Neutrophil (primary cell): ENCODE data around the gene BAIAP3.

ENCODE experiments used
- H3K27ac ChIP-seq: fragments of 200-600 bp; sonication (generic); 2 replicates; pipeline ENCODE4 v1.5.1; 2016; ENCODE audit warnings: mild to moderate bottlenecking, moderate library complexity
- H3K27me3 ChIP-seq: fragments of 200-600 bp; sonication (generic); 2 replicates; pipeline ENCODE4 v1.6.0; 2016; ENCODE audit warnings: mild to moderate bottlenecking
- H3K36me3 ChIP-seq: fragments of 200-600 bp; sonication (generic); 2 replicates; pipeline ENCODE4 v1.5.1; 2017
- H3K4me1 ChIP-seq, 2 experiments: fragments of 200-600 bp in 1 of 2; sonication (generic) in 1 of 2; 1 replicate in 1 of 2; 2 replicates in 1 of 2; pipeline versions ENCODE4 v1.5.1 to v1.6.1; 2013 to 2016; ENCODE audit warnings: low read depth in 1 of 2, low read length in 1 of 2, mild to moderate bottlenecking in 1 of 2, moderate library complexity in 1 of 2; ENCODE audit not compliant: control insufficient read depth in 1 of 2, insufficient read depth in 1 of 2
- H3K4me3 ChIP-seq, 2 experiments: fragments of 200-600 bp in 1 of 2; sonication (generic) in 1 of 2; 1 replicate in 1 of 2; 2 replicates in 1 of 2; pipeline ENCODE4 v1.5.1; 2013 to 2016; ENCODE audit warnings: low read depth in 1 of 2, low read length in 1 of 2, mild to moderate bottlenecking in 1 of 2, moderate library complexity in 1 of 2
- H3K9me3 ChIP-seq: fragments of 200-600 bp; sonication (generic); 2 replicates; pipeline ENCODE4 v1.5.1; 2016
- TF ChIP-seq, protein P1 (sequence below): fragments of 200-600 bp; sonication (generic); IDR thresholded peaks from 2 replicates; pipeline ENCODE4 v1.5.1; 2016; ENCODE audit warnings: antibody characterized with exemption

The BAIAP3 gene

DNA sequence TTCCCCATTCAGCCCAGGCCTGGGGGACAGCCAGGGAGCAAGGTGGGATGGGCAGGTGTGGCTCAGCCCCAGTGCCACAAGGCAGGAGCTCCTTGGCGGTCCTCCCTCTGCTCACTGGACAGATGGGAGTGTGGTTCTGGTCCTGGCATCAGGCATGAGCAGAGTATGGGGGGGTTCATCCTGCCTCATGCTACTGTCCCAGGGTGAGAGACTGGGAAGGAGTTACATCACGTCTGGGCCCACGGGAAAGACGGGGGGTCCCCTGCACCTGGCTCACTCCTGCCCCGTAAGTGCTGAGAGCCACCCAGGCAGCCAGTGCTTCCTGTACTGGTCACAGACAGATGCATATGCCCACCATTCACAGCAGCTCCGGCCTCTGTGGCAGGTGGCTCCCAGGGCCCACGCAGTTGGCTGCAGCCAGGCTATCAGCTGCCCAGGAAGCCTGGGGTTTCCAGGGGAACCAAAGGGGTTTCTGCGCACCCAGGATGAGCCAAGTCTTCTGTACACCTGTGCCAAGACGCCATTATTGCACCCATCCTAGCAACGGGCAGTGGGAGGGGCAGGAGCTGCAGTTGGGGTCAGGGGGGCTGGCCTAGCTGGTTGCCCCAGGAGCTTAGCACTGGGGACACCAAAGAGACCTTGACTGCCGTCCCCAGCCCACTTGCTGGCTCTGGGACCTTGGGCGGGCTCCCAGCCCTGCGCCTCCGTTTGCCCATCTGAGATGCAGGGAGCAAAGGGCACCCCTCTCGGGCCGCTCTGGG is 1.9 kb downstream of the BAIAP3 start:
- H3K9me3 ChIP-seq = no peaks in the 10 kb centered on the region
- peaks cover 12 to 29% of the 10 kb centered on the region in 2 experiments for H3K4me1 ChIP-seq
- no peak overlapping the region for H3K27ac ChIP-seq
- no peak overlapping the region for H3K4me3 ChIP-seq
- no peaks in the 10 kb centered on the region for H3K36me3 ChIP-seq
- H3K27me3 ChIP-seq = peaks cover 90% of the 10 kb centered on the region
- TF ChIP-seq, protein P1, sequence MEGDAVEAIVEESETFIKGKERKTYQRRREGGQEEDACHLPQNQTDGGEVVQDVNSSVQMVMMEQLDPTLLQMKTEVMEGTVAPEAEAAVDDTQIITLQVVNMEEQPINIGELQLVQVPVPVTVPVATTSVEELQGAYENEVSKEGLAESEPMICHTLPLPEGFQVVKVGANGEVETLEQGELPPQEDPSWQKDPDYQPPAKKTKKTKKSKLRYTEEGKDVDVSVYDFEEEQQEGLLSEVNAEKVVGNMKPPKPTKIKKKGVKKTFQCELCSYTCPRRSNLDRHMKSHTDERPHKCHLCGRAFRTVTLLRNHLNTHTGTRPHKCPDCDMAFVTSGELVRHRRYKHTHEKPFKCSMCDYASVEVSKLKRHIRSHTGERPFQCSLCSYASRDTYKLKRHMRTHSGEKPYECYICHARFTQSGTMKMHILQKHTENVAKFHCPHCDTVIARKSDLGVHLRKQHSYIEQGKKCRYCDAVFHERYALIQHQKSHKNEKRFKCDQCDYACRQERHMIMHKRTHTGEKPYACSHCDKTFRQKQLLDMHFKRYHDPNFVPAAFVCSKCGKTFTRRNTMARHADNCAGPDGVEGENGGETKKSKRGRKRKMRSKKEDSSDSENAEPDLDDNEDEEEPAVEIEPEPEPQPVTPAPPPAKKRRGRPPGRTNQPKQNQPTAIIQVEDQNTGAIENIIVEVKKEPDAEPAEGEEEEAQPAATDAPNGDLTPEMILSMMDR = no peak

DNA sequence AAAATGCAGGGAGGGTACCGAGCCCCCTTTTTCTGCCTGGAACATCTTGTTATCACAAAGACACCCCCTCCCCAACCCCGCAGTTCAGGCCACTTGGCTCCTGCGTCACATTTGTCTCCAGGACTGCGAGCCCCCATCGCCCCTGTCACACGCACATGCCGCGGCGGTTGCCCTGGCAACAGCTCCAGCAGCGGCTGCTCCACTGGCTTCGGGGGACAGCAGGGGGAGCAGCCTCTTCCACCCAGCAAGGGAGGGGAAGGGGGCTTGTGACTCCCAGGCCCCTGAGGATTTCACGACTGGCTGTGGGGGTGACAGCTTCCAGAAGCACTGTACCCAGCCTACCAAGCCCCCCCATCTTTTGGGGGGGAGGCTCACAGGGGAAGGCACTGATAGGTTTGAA is 2.6 kb downstream of the BAIAP3 start:
- H3K36me3 ChIP-seq = no peaks in the 10 kb centered on the region
- TF ChIP-seq, protein P1 = no peak
- H3K27me3 ChIP-seq = peaks cover 90% of the 10 kb centered on the region
- no peaks in the 10 kb centered on the region for H3K9me3 ChIP-seq
- no peak overlapping the region for H3K4me3 ChIP-seq
- H3K27ac ChIP-seq = no peak overlapping the region
- peaks cover 12 to 26% of the 10 kb centered on the region in 2 experiments for H3K4me1 ChIP-seq

DNA sequence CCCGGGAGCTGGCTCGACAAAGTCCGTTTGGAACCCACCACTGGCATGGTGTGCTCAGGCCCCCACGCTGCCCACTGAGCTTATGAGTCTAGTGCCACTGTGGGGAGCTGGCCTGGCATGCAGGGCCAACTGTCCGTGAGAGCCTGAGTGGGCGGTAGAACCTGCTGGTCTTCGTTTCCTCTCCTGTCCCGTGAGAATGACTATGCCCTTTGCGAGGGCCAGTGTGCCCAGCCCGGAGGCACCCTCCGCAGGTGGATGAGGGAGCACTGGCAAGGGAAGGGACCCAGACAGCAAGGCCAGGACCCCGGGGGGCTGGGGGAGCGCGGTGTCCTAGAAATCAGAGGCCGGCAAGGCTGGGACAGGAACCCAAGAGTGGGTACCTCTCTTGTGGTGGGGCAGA is 3.2 kb downstream of the BAIAP3 start:
- Histone ChIP-seq H3K4me1 (peaks cover 9 to 25% of the 10 kb centered on the region in 2 experiments), H3K9me3 (no peaks in the 10 kb centered on the region), H3K27ac (no peak overlapping the region), H3K27me3 (peaks cover 89% of the 10 kb centered on the region), H3K36me3 (no peaks in the 10 kb centered on the region), H3K4me3 (no peak overlapping the region)
- TF ChIP-seq, protein P1 = no peak

DNA sequence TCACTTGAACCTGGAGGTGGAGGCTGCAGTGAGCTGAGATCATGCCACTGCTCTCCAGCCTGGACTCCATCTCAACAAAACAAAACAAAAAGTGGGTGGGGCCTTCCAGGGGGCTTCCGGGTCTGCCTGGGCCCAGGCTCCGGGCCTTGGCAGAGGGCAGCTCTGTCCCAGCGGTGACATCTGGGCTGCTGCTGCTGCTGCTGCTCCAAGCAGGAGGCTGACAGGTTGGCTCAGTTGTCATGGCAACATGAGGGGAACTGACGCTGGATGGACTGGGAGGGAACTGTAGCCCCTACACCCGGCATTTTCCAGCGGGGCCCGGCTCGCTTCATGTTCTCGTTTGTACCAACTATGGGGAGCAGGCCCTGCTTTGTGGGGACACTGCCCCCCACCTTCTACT is 4.0 kb downstream of the BAIAP3 start:
- H3K27ac ChIP-seq = no peak overlapping the region
- H3K36me3 ChIP-seq = no peaks in the 10 kb centered on the region
- no peaks in the 10 kb centered on the region for H3K9me3 ChIP-seq
- H3K4me1 ChIP-seq = peaks cover 6 to 23% of the 10 kb centered on the region in 2 experiments
- H3K4me3 ChIP-seq = no peak overlapping the region
- TF ChIP-seq, protein P1 = no peak
- H3K27me3 ChIP-seq = peaks cover 89% of the 10 kb centered on the region

DNA sequence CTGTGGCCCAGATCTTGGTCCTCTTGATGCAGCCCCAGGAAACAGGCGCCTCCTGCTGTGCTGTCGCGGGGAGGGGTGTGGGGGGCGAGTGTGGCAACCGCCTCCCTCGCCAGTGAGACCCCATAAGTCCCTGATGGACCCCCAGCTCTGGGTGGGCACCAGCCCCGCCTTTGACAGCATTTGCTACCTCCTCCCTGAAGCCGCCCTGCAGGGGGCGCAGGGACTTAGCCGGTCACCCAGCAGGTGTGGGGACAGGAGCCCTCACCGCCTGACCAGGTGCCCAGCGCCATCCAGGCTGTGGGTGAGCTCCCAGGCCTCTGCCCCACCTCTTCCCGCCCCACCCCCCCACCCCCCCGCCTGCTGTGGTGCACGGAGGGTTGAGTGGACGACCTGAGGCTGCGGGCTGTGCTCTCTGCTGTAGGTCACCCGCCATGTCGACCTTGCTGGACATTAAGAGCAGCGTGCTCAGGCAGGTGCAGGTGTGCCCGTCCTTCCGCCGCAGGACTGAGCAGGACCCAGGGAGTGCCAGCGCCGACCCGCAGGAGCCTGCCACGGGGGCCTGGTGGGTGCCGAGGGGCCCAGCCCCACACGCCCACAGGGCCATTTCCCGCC is 4.8 kb downstream of the BAIAP3 start:
- Histone ChIP-seq H3K4me3 (no peak overlapping the region), H3K27me3 (peaks cover 86% of the 10 kb centered on the region)

More for the DNA sequence above, 4.8 kb downstream of the BAIAP3 start:
- Histone ChIP-seq H3K9me3 (no peaks in the 10 kb centered on the region), H3K36me3 (no peaks in the 10 kb centered on the region), H3K27ac (no peak overlapping the region), H3K4me1 (peaks cover 7 to 25% of the 10 kb centered on the region in 2 experiments)
- TF ChIP-seq, protein P1 = no peak
